CD4-positive, CD25-positive, alpha-beta regulatory T cell (primary cell): ENCODE data around the gene KLF9. TPM values are rescaled to one million over a fixed set of nuclear protein-coding genes. Genes with fewer than 3 reads are reported as not detected.

Source experiments
- ATAC-seq, 2 donors: fragments of 150-1000 bp; cut with Tn5 transposase; one replicate each; pipeline ENCODE4 v1.10.0; 2021; ENCODE audit warnings: low read depth in 2 of 2, moderate number of reproducible peaks in 2 of 2, moderate library complexity in 1 of 2
- DNase-seq, 3 donors: peaks; one replicate each; pipeline versions ENCODE4 v3.0.0 to v3.0.0-alpha.2; 2012 to 2022; ENCODE audit warnings: mixed read lengths in 1 of 3
- H3K27ac ChIP-seq: one replicate; pipeline ENCODE4 v1.7.0; 2013; ENCODE audit warnings: mild to moderate bottlenecking, low read length; ENCODE audit not compliant: insufficient read depth, poor library complexity, severe bottlenecking
- H3K27me3 ChIP-seq: one replicate; pipeline ENCODE4 v1.7.0; 2013; ENCODE audit warnings: low read length; ENCODE audit not compliant: control insufficient read depth, insufficient read depth
- H3K36me3 ChIP-seq: one replicate; pipeline ENCODE4 v1.7.0; 2013; ENCODE audit warnings: mild to moderate bottlenecking, low read length, moderate library complexity; ENCODE audit not compliant: control insufficient read depth, insufficient read depth
- H3K4me1 ChIP-seq: 2 replicates; pipeline ENCODE4 v1.7.0; 2013; ENCODE audit warnings: mild to moderate bottlenecking, low read length; ENCODE audit not compliant: insufficient read depth, control insufficient read depth, poor library complexity, severe bottlenecking
- H3K4me3 ChIP-seq: one replicate; pipeline ENCODE4 v1.7.0; 2013; ENCODE audit warnings: low read depth, mild to moderate bottlenecking, low read length, moderate library complexity
- H3K9me3 ChIP-seq, 2 experiments: 1 replicate in 1 of 2; 2 replicates in 1 of 2; pipeline ENCODE4 v1.7.0; 2013; ENCODE audit warnings: low read length in 2 of 2, mild to moderate bottlenecking in 1 of 2, moderate library complexity in 1 of 2; ENCODE audit not compliant: control insufficient read depth in 2 of 2
- H3K27ac Mint-ChIP-seq, 3 donors: one replicate each; pipeline ENCODE4 v1.8.0; 2020 to 2022; ENCODE audit warnings: mild to moderate bottlenecking in 3 of 3, mixed read lengths in 3 of 3, moderate library complexity in 2 of 3
- H3K27me3 Mint-ChIP-seq: one replicate; pipeline ENCODE4 v1.8.0; 2022; ENCODE audit warnings: mild to moderate bottlenecking, mixed read lengths
- H3K36me3 Mint-ChIP-seq: one replicate; pipeline ENCODE4 v1.8.0; 2020; ENCODE audit warnings: mixed read lengths
- H3K4me1 Mint-ChIP-seq, 4 donors: one replicate each; pipeline ENCODE4 v1.8.0; 2020 to 2022; ENCODE audit warnings: mixed read lengths in 4 of 4, mild to moderate bottlenecking in 1 of 4
- H3K4me3 Mint-ChIP-seq, 4 donors: one replicate each; pipeline ENCODE4 v1.8.0; 2020 to 2022; ENCODE audit warnings: mild to moderate bottlenecking in 4 of 4, mixed read lengths in 4 of 4, moderate library complexity in 3 of 4
- H3K9me3 Mint-ChIP-seq, 7 donors: one replicate each; pipeline ENCODE4 v1.8.0; 2020 to 2022; ENCODE audit warnings: mixed read lengths in 7 of 7, mild to moderate bottlenecking in 3 of 7, moderate library complexity in 2 of 7
- polyA plus RNA-seq, 4 donors: library from polyadenylated mRNA; unstranded; fragments of 300-500 nt; fragmentation: Illumina TruSeq; gene quantifications; one replicate each; pipeline ENCODE4 v1.2.3, GENCODE V29; 2021
- total RNA-seq: library from RNA; stranded (reverse); gene quantifications from one replicate; pipeline ENCODE4 v1.2.3, GENCODE V29; 2022

Gene KLF9
- total and polyA plus RNA-seq, 5 donors from 2014 or later = 1.4 to 86.7 (median 3.6) TPM

GRCh38 chr9:70421272-70422180 lies 7.1 kb upstream of the KLF9 start:
- ATAC-seq = no peak
- H3K4me1 Mint-ChIP-seq = peaks cover 7 to 49% (median 31%) of the 10 kb centered on the region in 4 donors
- H3K36me3 ChIP-seq = no peaks in the 10 kb centered on the region
- H3K9me3 ChIP-seq = no peaks in the 10 kb centered on the region
- peak overlapping the region; percentile 98 to 100 (median 100) for H3K27ac Mint-ChIP-seq
- H3K9me3 Mint-ChIP-seq = no peaks in the 10 kb centered on the region
- peak overlapping the region; percentile 94 to 97 (median 96) for H3K4me3 Mint-ChIP-seq
- H3K36me3 Mint-ChIP-seq = no peaks in the 10 kb centered on the region
- H3K27me3 Mint-ChIP-seq = peaks cover 4% of the 10 kb centered on the region
- peak in 2 of 3 donors; percentile 24 to 36 for DNase-seq
- peak overlapping the region; percentile 95 for H3K27ac ChIP-seq
- peak overlapping the region; percentile 54 for H3K4me3 ChIP-seq
- peaks cover 40% of the 10 kb centered on the region for H3K4me1 ChIP-seq
- no peaks in the 10 kb centered on the region for H3K27me3 ChIP-seq

GRCh38 chr9:70420441-70421271 lies 6.2 kb upstream of the KLF9 start:
- Histone ChIP-seq H3K36me3 (no peaks in the 10 kb centered on the region), H3K27ac (peak overlapping the region; percentile 95), H3K9me3 (no peaks in the 10 kb centered on the region), H3K27me3 (no peaks in the 10 kb centered on the region), H3K4me3 (peak overlapping the region; percentile 64), H3K4me1 (peaks cover 40% of the 10 kb centered on the region)
- peaks cover 4% of the 10 kb centered on the region for H3K27me3 Mint-ChIP-seq
- H3K4me3 Mint-ChIP-seq = peak overlapping the region; percentile 94 to 97 (median 96)
- H3K27ac Mint-ChIP-seq = peak overlapping the region; percentile 98 to 100 (median 100)
- H3K36me3 Mint-ChIP-seq = no peaks in the 10 kb centered on the region
- ATAC-seq = peak in 1 of 2 donors; percentile 5
- no peaks in the 10 kb centered on the region for H3K9me3 Mint-ChIP-seq
- DNase-seq = peak in 1 of 3 donors; percentile 33
- peaks cover 11 to 50% (median 29%) of the 10 kb centered on the region in 4 donors for H3K4me1 Mint-ChIP-seq

- Histone ChIP-seq H3K36me3 (no peaks in the 10 kb centered on the region), H3K4me1 (peaks cover 42% of the 10 kb centered on the region), H3K9me3 (no peaks in the 10 kb centered on the region), H3K27me3 (no peaks in the 10 kb centered on the region), H3K4me3 (peak overlapping the region; percentile 64), H3K27ac (peak overlapping the region; percentile 95)
- peak overlapping the region; percentile 94 to 97 (median 96) for H3K4me3 Mint-ChIP-seq
- H3K36me3 Mint-ChIP-seq = no peaks in the 10 kb centered on the region
- no peaks in the 10 kb centered on the region for H3K9me3 Mint-ChIP-seq
- H3K27me3 Mint-ChIP-seq = peaks cover 4% of the 10 kb centered on the region
- ATAC-seq (peak; percentile 63 to 64), DNase-seq (peak; percentile 79 to 91 (median 85))
- peaks cover 13 to 54% (median 33%) of the 10 kb centered on the region in 4 donors for H3K4me1 Mint-ChIP-seq
- peak overlapping the region; percentile 98 to 100 (median 100) for H3K27ac Mint-ChIP-seq
Measured at GRCh38 chr9:70419556-70420440, 5.3 kb upstream of the KLF9 start.

GRCh38 chr9:70418822-70419555 lies 4.5 kb upstream of the KLF9 start:
- ATAC-seq (peak; percentile 46 to 50), DNase-seq (peak; percentile 71 to 94 (median 88))
- peak overlapping the region; percentile 53 for H3K4me3 ChIP-seq
- Mint-ChIP-seq H3K27me3 (peaks cover 6% of the 10 kb centered on the region), H3K27ac (peak overlapping the region; percentile 98 to 100 (median 100)), H3K9me3 (no peaks in the 10 kb centered on the region), H3K4me1 (peaks cover 20 to 57% (median 39%) of the 10 kb centered on the region in 4 donors), H3K4me3 (peak overlapping the region; percentile 94 to 97 (median 96)), H3K36me3 (no peaks in the 10 kb centered on the region)
- no peaks in the 10 kb centered on the region for H3K36me3 ChIP-seq
- no peaks in the 10 kb centered on the region for H3K9me3 ChIP-seq
- peak overlapping the region; percentile 95 for H3K27ac ChIP-seq
- peaks cover 50% of the 10 kb centered on the region for H3K4me1 ChIP-seq
- H3K27me3 ChIP-seq = no peaks in the 10 kb centered on the region

- no peaks in the 10 kb centered on the region for H3K36me3 Mint-ChIP-seq
- no peaks in the 10 kb centered on the region for H3K27me3 ChIP-seq
- H3K4me1 Mint-ChIP-seq = peaks cover 22 to 50% (median 32%) of the 10 kb centered on the region in 4 donors
- H3K9me3 ChIP-seq = no peaks in the 10 kb centered on the region
- no peak overlapping the region for H3K4me3 ChIP-seq
- H3K36me3 ChIP-seq = no peaks in the 10 kb centered on the region
- no peak for ATAC-seq
- peak overlapping the region in 1 of 3 donors; percentile 100 for H3K27ac Mint-ChIP-seq
- no peak for DNase-seq
- no peak overlapping the region for H3K27ac ChIP-seq
- peaks cover 0 to 2% (median 0%) of the 10 kb centered on the region in 7 donors for H3K9me3 Mint-ChIP-seq
- peaks cover 50% of the 10 kb centered on the region for H3K4me1 ChIP-seq
- peak overlapping the region in 2 of 4 donors; percentile 97 to 99 for H3K4me3 Mint-ChIP-seq
- H3K27me3 Mint-ChIP-seq = peaks cover 9% of the 10 kb centered on the region
Measured at GRCh38 chr9:70415476-70415875, 1.0 kb upstream of the KLF9 start.

GRCh38 chr9:70415041-70415440 lies 584 bp upstream of the KLF9 start:
- ATAC-seq (no peak), DNase-seq (no peak)
- Histone ChIP-seq H3K27me3 (no peaks in the 10 kb centered on the region), H3K4me1 (peaks cover 50% of the 10 kb centered on the region), H3K36me3 (no peaks in the 10 kb centered on the region), H3K4me3 (peak overlapping the region; percentile 75), H3K27ac (peak overlapping the region; percentile 97), H3K9me3 (no peaks in the 10 kb centered on the region)
- Mint-ChIP-seq H3K27ac (peak overlapping the region; percentile 98 to 100 (median 99)), H3K36me3 (no peaks in the 10 kb centered on the region), H3K9me3 (peaks cover 0 to 2% (median 0%) of the 10 kb centered on the region in 7 donors), H3K4me3 (peak overlapping the region in 3 of 4 donors; percentile 95 to 99 (median 97)), H3K4me1 (peaks cover 26 to 51% (median 37%) of the 10 kb centered on the region in 4 donors), H3K27me3 (peaks cover 9% of the 10 kb centered on the region)
